AG09319 (cell line): ENCODE measurements around the gene CASZ1.

ENCODE experiments used
- DNase-seq: peaks from one replicate; pipeline ENCODE4 v3.0.0-alpha.2; 2010; ENCODE audit warnings: low read depth; ENCODE audit errors: extremely low read depth
- CTCF ChIP-seq: IDR thresholded peaks from 2 replicates; pipeline ENCODE4 v1.5.1; 2011; ENCODE audit warnings: low read depth, mild to moderate bottlenecking, inconsistent platforms, low read length, moderate library complexity

The CASZ1 gene

GRCh38 chr1:10686404-10687040 is 109.9 kb downstream of the CASZ1 start:
- no peak for TF ChIP-seq CTCF
- no peak for DNase-seq

GRCh38 chr1:10685808-10686403 is 110.5 kb downstream of the CASZ1 start:
- no peak for DNase-seq
- no peak for TF ChIP-seq CTCF

- TF ChIP-seq CTCF = no peak
- no peak for DNase-seq
Measured at GRCh38 chr1:10685196-10685807, 111.1 kb downstream of the CASZ1 start.

GRCh38 chr1:10684221-10684620 is 112.2 kb downstream of the CASZ1 start:
- TF ChIP-seq CTCF = no peak
- DNase-seq = no peak

- TF ChIP-seq CTCF = no peak
Measured at GRCh38 chr1:10682449-10683309, 113.8 kb downstream of the CASZ1 start.

DNA sequence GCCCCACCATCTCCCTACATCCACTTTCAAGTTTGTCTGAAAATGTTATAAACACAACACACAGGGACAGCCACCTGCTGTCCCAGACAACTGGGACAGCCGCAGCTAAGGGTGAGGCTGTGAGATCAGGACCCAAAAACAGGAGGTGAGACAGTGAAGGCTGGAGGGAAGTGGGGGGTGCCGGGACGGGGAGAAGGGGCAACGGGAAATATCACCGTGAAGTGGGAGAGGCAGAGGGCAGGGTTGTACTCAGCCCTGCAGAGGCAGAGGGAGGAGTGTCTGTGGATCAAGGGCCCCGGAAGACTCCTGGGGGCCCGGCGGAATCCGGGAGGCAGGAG is 114.4 kb downstream of the CASZ1 start:
- no peak for TF ChIP-seq CTCF
- DNase-seq = no peak

More at GRCh38 chr1:10682449-10683309, 113.8 kb downstream of the CASZ1 start:
- DNase-seq = no peak
